Middle frontal gyrus (tissue), 1 donor: ENCODE measurements around the gene GOT1.

ENCODE experiments used
- DNase-seq: peaks from one replicate; pipeline ENCODE4 v3.0.0-alpha.2; 2015; ENCODE audit warnings: low spot score; ENCODE audit errors: extremely low spot score

The GOT1 gene

DNA sequence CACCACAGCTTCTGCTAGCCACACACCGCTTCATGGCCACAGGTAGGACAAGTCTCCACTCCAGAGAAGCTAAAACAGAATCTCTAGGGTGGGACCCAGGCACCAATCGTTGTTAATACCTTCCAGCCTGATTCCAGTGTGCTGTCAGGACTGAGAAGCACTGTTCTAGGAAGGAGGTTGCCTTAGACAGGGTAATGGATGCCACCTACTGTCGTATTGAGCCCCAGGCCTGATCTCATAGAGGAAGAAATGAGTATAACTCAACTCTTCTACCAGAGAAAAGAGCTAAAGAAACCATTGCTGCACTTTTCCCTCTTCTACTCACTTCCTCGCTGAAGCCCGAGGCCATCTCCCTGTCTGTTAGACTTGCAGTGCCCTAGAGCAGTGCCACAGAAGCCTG lies 69.5 kb downstream of the GOT1 start:
- no peak for DNase-seq

DNA sequence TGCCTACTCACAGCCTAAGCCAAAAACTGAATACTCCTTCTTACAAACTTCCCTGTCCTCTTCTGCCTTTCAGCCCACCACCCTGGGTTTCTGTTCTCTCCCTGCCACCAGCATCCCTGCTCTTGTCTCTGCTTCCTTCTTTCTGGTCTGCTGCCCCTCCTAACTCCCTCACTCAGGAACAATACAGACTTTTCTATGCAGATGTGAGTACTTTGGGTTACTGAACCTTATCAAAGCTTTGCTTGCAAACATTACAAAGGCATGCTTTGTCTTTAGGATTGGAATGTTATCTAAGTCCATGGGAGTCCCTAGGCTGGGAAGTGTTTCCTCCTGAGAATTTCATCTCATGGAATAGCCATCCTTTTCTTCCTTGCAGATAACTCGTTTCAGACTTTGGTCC lies 72.3 kb downstream of the GOT1 start:
- DNase-seq: no peak

DNA sequence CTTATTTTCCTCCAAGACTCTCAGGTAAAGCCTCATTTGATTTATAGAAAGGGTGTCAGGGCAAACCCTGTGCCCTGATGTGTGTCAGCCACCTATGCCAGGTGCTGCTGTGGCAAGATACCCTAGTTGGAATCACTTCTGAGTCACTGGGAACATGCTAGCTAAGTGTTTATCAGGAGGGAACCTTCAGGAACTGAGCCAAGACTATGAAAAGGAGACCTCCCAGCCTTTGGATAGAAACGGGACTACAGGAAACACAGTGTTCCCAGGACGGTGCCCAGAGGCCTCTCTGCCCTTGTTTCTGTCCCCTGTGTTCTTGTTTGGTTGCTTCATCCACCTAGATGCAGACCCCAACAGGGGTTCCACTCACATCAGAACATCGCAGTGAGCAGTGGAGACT lies 72.7 kb downstream of the GOT1 start:
- no peak for DNase-seq

DNA sequence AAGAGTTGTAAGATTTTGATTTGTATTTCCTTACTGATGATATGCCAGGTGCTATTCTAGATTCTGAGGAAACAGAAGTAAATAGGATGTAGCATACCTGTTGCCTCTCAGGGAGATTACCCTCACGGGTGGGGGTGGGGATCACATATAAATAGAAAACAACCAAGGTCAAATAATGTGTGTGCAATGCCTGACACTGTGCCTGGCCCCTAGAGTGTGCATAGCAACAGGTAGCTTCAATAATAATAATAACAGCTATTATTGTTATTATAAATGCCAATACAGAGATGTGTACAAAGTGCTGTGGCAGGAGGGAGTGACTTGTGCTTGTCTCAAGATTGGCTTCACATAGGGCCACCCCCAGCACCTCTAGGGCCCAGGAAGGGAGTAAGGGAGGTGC lies 77.2 kb downstream of the GOT1 start:
- no peak for DNase-seq

DNA sequence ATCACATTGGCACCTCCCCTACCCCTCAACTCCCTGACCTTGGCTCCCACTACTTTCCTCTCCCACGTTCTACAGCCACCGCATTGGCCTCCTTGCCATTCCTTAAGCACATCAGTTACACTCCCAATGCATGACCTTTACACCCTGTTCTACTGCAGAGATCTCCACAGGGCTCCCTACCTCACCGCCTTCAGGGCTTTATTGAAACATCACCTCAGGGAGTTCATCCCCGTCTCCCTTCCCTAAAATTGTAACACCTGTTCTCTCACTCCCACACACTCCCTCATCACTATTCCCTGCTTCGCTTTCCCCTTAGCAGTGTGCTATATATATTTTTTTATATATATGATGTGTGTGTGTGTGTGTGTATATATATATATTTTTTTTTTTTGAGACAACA lies 82.8 kb downstream of the GOT1 start:
- no peak for DNase-seq
